Stomach (tissue), 4 donors: ENCODE data around the gene CXCL10.
"Not testable (repeated sequence)": the region's sequence is repeated elsewhere in the genome, so short reads cannot be mapped to it uniquely, and the experiment has no call there.

ENCODE experiments used
- CTCF ChIP-seq, 7 experiments: fragments of 450-650 bp in 4 of 7; fragments of 200-600 bp in 3 of 7; sonication (generic) in 3 of 7; IDR thresholded peaks; one replicate each; pipeline ENCODE4 v1.5.1; 2016 to 2019; ENCODE audit warnings: antibody characterized with exemption in 7 of 7, control low read depth in 2 of 7, mild to moderate bottlenecking in 1 of 7
- EP300 ChIP-seq: sonication (generic); formaldehyde crosslinking; IDR thresholded peaks from one replicate; pipeline ENCODE4 v1.6.1; 2017; ENCODE audit warnings: antibody characterized with exemption
- POLR2A ChIP-seq, 4 donors: fragments of 450-650 bp; IDR thresholded peaks; one replicate each; pipeline ENCODE4 v1.6.1; 2016; ENCODE audit warnings: antibody characterized with exemption in 4 of 4, control low read depth in 2 of 4, mild to moderate bottlenecking in 1 of 4, moderate library complexity in 1 of 4
- POLR2AphosphoS5 ChIP-seq, 3 donors: sonication (generic); formaldehyde crosslinking; IDR thresholded peaks; one replicate each; pipeline ENCODE4 v1.6.1; 2016; ENCODE audit warnings: antibody characterized with exemption in 3 of 3

- TF ChIP-seq POLR2A (IDR thresholded peaks at IDR 0.05); CTCF (IDR thresholded peaks at IDR 0.05); EP300; POLR2AphosphoS5 (IDR thresholded peaks at IDR 0.05): not testable (repeated sequence)
Measured at GRCh38 chr4:76049860-76050416, 26.6 kb upstream of the CXCL10 start.
